GM21447 (cell line): ENCODE results near the gene ERCC6L2.

Experiments used
- ATAC-seq: cut with Tn5 transposase; IDR thresholded peaks from one replicate; pipeline ENCODE4 v1.9.1; 2021; ENCODE audit not compliant: unreplicated experiment

ERCC6L2 gene

DNA sequence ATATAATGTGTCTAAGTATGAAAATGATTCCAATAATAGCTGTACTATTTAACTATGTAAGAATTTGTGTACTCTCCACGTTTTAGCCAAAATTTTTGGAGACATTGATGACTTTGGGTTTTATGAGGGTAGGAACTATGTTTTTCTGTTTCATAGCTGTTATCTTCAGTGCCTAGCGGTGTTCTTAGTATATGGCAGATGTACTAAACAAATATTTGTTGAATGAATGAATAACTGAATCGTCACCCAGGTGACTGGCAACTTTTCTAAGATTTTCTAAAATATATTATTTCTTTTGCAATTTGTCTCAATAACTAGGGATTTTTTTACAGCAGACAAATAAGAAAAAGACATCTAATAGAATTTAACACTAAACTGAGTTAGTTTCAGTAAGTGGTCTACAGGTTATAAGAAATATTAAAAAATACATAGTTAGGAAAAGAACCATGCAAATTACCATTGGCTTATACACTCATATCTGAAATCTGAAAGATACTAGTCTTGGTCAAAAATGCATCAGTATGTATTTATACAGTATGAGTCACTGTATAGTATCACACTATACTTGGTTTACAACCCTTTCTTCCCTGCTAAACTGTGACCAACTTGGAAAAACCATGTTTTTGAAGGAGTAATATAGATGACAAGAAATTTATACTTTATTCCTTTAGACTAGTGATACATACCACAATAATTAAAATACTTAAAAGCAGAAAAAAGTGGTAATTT lies 10.5 kb upstream of the ERCC6L2 start:
- no peak for ATAC-seq

DNA sequence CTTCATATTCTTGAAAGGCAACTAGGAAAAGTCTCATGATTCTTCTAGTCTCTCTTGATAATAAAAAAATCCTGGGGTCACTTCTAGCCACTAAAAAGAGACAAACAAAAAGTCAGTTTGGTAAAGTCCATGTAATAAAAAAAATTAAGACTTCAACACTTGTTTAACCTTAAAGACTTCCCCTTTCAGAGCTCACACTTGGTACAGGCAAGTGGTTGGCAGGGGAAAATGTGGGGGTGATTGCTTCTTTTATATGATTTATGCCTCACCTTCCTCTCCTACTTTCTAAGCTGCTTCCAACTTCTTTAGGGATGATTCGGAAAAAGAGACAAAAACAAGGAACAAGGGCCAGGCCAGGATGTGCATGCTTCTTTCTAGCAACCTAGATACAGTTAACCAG lies 5.1 kb upstream of the ERCC6L2 start:
- no peak for ATAC-seq

DNA sequence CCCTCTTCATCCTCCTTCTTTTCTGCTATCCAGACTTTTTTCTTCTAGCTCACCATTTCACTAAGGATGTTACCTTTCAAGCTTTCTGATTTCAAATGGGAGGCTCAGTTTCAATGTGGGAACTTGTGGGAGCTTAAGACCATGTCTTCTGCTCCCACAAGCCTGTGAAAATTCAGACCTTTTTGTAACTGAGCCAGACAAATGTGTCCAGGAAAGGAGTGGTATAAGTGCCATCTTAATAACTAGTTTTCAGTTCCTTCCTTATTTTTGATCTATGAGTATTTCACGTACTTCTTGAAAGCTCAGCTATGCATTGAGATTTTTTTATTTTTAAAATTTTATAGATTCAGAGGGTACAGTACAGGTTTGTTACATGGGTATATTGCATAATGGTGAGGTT lies 4.6 kb upstream of the ERCC6L2 start:
- ATAC-seq = no peak

DNA sequence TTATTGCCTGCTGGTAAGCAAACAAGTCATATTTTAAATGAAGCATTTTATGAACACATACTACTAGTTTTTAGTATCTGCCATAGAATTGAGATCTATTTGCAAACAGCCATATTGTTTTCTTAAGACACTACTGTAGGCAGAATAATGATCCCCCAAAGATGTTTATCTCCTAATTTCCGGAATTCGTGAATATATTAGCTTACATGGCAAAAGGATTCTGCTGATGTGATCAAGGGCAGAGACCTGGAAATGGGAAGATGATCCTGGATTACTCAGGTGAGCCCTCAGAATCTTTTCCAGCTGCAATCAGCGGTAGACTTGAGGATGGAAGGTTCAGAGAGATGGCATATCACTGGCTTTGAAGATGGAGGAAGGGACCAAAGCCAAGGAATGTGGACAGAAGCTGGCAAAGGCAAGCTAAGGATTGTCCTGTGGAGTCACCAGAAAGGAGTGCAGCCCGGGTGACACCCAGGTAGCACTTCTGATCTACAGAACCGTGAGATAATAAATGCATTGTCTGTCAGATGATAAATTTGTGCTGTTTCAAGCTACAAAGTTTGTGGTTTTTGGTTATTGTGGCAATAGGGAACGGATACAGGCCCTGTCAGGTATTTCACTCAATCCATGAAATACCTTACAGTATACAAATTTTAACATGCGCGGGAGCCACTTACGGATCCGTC lies 1.0 kb upstream of the ERCC6L2 start:
- no peak for ATAC-seq

DNA sequence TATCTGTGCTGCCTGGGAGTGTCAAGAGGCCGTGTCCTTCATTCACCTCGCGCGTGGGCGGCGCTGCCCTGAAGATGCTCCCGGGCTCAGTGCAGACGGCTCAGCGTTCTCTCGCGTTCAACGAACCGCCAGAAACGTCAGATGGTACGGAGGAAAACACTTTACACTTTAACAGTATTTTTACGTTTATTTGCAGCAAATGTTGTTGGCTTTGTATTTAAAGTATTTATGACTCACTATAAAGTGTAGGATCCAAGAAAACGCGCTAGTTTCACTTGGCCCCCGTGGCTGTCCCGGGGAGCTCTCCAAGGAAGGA lies 544 bp upstream of the ERCC6L2 start:
- peak; percentile 30 for ATAC-seq

DNA sequence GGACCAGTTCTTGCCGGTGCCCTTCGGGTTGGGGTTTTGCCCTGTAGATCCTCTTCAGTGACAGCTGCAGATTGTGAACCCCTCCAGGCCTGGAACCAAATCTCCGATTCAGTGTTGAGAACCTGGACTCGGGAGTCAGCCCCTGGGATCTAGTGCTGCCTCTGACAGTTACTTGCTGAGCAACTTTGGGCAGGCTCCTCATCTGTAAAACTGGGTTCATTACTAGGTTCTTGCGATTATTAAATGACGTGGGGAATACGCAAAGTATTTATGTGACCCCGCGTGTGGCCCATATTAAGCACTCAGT lies 600 bp downstream of the ERCC6L2 start:
- no peak for ATAC-seq

DNA sequence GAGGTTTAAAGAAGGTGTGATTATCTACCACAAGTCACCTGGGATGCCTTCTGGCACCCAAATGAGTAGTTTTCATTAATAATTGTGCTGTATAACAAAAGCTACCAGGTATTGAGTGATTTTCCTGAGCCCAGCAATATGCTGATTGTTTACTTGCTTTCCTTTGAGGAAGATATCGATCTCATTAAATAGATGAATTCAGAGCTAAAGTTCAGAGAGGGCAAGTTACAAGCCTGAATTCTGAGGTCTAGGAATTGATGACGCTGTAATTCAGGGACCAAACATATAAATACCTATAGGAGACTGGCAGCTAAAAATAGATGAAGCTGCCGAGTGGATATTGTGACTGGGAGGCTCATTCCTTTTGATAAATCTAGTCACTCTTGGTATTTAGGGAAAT lies 1.1 kb downstream of the ERCC6L2 start:
- ATAC-seq = no peak

DNA sequence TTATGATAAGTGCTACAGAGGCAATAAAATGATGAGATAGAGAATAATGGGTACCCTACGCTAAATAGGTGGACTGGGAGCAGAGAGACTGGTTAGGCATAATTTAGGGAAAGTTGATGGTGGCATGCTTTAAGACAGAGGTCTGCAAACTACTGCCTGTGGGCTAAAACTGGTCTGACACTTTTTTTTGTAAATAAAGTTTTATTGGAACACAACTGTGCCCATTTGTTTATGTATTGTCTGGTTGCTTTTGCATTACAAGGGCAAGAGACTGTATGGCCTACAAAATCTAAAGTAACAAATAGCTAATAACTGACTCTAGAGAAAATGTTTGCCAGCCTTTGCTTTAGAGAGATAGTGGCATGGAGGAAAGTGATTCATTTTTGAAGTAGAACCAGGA lies 2.5 kb downstream of the ERCC6L2 start:
- ATAC-seq = no peak

DNA sequence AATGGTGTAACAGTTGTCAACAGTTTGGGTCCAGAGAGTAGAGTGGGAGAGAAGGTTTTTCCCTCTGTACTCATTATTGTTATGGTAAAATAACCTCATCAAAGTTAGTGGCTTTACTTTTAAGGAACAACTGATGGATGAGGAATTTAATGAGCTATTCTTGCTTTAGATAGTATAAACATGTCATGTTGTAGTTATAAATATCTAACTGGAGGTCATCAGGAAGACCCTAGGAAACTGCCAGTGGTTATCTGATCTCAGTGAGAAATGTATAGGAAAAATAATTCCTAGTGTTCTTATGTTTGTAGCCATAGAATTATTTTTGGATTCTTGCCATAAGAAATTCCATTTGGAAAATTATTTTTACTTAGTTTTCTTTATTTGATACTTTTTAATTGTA lies 4.1 kb downstream of the ERCC6L2 start:
- ATAC-seq = no peak

DNA sequence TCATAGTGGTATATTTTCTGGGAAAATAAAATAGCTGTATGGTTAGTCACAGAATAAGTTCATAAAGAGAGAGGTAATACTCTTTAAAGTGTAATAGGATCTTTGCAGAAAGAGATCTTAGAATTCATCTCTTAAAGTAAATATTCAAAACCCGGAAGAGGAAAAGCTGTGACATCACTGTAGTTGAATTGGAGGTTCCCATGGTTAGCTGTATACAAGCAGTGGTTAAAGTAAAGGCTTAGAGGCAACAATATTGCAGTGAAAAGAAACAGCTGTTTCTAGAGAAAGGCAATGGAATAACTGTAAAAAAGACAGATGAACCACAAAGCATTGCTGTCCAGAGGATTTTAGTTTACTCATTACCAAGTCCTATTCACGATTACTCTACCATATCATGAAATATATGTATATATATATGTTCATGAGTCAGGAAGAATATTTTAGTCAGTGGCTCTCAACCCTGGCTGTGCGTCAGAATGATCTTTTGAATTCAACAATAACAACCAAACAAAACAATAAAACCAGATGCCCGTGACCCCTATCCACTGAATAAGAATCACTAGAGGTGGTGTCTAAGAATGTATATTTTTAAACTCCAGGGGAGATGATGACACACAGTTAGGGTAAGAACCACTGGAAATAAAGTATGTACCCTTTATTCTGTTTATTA lies 4.7 kb downstream of the ERCC6L2 start:
- no peak for ATAC-seq

DNA sequence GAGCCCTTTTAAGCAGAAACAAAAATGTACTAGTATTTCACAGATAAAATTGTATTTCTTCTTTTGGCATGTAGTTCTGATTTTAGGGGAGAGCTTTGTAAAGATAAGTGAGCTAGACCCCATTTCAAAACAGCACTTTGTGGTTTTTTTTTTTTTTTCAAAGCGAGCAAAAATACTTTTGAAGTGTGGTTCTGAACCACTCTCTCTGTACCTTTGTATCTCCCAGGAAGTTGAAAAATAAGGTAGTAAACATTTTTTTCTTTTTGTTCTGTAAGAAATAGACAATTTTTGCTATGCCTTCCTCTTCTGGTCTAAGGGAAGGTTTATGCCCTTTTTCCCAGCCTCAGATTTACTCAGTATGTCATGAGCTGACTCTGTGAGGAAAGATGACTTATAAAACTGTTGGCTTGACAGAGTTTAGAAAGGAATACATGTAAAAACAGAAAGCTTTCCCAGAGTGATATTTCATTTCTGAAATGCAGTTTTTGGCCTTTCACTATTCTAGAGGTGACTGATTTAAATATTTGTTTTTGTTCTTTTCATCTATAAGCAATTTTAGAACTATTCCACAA lies 12.5 kb downstream of the ERCC6L2 start:
- no peak for ATAC-seq

DNA sequence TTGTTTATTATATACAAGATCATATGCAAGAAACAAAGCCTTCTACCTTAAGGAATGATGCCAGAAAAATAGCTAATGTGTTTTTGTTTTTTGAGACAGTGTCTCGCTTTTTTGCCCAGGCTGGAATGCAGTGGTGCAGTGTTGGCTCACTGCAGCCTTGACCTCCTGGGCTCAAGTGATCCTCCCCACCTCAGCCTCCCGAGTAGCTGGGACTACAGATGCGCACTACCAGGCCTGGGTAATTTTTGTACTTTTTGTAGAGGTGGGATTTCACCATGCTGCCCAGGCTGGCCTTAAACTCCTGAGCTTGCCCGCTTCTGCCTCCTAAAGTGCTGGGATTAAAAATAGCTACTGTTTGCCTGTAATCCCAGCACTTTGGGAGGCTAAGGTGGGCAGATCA lies 15.1 kb downstream of the ERCC6L2 start:
- ATAC-seq = no peak

DNA sequence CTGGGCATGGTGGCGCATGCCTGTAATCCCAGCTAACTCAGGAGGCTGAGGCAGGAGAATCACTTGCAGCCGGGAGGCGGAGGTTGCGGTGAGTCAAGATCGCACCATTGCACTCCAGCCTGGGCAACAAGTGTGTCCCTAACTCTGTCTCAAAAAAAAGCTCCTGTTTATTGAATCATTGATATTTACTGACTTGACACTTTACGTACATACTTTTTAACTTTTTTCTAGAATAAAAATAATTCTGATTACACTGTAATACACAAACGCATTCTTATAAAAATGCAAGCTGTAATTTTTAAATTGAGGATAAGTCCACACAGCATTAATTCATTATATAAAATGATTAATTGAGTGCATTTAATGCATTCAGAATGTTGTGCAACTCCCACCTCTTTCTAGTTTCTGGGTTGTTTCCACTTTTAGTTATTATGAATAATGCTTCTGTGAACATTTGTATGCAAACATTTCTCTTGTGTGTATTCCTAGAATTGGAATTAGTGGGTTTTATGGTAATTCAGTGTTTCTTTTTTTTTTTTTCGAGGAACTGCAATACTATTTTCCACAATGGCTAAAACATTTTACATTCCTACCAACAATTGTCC lies 15.7 kb downstream of the ERCC6L2 start:
- no peak for ATAC-seq

DNA sequence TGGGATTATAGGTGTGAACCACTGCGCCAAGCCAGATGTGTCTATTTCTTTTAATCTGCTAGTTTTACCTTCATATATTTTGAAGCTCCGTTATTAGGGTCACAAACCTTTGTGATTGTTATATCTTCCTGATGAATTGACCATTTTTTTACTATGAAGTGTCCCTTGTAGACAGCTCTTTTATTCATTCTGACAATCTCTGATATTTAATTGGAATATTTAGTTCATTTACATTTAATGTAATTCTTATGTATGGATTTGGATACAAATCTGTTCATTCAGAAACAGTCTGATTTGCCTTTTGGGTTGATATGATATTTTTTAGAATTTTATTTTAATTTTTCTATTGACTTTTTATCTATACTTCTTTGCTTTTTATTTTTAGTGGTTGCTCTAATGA lies 17.2 kb downstream of the ERCC6L2 start:
- no peak for ATAC-seq

DNA sequence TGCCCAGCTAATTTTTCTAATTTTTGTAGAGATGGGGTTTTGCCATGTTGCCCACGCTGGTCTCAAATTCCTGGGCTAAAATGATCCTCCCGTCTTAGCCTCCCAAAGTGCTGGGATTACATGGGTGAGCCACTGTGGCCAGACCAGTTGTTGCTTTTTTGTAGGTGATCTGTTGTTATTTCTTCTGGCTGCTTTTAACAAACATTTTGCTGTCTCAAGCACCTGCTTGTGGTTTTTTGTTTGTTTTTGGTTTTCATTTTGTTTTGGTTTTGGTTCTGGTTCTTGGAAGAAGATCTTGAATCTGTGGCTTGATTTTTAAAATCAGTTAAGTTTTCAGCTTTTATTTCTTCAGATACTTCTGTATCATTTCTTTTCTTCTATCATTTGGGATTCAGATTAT lies 21.1 kb downstream of the ERCC6L2 start:
- ATAC-seq = no peak

DNA sequence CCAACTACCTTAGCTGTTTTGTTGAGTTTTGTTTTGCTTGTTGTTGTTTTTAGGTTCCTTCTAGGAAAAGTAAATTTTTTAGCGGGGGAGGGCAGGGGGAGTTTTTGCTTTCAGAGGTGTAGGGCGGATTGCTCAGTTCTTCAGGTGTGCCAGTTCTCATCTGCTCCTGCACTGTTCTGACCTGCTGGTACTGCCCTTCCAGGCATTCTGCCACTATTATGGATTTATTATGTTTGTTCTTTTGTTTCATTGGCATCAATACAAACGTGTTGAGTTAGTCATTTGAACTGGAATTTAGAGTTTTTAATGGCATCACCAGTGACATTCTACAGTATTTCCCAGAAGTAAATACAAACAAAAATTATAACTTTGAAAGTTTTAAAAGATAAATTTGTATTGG lies 26.0 kb downstream of the ERCC6L2 start:
- no peak for ATAC-seq

DNA sequence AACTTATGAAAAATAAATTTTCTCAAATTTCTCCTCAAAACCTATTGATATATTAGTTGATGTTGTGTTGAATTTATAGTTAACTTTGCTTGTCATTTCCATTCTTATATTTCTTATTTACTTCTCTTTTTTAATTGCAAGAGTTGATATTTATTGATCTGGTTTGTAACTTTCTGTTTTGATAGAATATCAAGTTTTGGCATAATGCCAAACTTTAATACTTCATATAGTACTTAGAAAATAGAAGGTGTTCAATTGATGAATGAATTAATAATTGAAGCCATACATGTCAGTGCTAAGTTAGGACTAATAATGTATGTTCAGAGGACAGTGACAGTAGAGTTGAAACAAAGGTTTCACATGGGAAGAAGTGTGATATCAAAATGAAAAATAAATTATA lies 27.9 kb downstream of the ERCC6L2 start:
- ATAC-seq = no peak

DNA sequence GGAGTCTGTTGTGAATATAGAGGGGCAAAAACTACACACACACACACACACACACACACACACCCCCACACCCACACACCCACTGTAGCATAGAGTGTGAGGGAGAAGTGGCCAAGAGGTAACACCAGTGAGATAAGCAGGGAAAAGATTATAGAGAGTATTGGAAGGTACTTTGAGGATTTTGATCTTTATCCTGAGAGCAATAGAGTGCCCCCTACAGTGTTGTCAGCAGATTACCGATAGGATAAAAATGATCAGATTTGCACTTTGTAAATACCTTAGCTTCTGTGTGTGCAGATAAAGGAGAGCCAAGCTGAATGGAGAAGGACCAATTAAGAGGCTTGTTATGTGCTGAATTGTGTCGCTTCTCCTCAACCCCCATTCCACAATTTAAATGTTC lies 32.3 kb downstream of the ERCC6L2 start:
- ATAC-seq = no peak

DNA sequence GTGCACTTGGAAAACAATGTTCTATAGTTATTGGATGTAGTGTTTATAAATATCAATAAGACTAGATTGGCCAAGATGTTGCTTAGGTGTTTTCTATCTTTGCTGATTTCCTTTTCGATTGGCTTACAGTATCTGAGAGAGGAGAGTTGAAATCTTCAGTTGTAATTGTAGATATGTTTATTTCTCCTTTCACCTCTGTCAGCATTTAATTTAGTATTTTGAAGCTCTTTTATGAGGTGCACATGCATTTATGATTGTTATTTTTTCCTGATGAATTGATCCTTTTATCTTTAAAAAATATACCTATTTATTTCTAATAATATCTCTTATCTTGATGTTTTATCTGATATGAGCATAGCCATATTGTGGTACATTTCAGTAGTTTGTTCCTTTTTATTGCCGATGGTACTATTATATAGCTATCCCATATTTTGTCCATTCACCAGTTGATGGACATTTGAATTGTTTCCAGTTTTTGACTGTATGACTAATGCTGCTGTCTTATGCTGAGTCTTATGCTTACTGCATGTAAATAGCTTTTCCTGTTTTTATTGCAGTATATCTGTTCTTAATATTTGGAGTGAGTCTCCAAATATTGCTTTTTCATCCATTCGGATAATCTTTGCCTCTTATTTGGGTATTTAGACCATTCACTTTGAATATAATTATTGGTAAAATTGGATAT lies 34.7 kb downstream of the ERCC6L2 start:
- no peak for ATAC-seq

DNA sequence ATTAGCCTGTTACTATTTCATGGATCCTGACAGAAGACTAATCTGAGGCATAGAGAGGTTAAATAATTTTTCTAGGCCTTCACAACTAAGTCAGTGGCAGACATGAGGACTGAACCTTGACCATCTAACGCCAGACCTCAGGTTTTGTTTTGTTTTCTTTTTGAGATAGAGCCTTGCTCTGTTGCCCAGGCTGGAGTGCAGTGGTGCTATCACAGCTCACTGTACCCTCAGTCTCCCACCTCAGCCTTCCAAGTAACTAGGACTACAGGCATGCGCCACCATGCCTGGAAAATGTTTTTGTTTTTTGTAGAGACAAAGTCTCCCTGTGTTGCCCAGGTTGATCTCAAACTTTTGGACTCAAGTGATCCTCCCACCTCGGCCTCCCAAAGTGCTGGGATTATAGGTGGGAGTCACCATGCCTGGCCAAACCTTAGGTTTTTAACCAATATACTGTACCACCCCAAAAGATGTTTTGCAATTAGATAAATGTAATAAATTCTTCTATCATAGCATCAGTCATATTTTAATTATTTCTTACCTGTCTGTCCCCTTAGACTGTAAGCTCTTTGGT lies 35.4 kb downstream of the ERCC6L2 start:
- no peak for ATAC-seq

DNA sequence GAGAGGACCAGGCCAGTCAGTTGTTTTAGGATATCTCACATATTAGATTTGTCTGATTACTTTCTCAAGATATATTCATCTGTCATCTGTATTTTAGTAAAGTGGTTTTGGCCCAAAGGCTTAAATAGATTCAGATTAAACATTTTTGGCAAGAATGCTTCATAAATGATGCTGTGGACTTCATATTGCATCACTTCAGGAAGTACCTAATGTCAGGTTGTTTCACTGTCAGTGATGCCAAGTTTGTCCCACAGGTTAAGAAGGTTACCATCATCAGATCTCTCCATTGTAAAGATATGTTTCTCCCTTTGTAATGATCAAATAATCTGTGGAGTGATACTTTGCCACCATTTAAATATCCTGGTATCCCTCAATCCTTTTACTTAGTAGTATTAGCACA lies 37.3 kb downstream of the ERCC6L2 start:
- no peak for ATAC-seq
